GM18505 (cell line): ENCODE measurements around the gene CCL20.
"Not testable (repeated sequence)": the region's sequence is repeated elsewhere in the genome, so short reads cannot be mapped to it uniquely, and the experiment has no call there.

ENCODE experiments used
- ATAC-seq: cut with Tn5 transposase; IDR thresholded peaks from one replicate; pipeline ENCODE4 v1.9.1; 2021; ENCODE audit not compliant: unreplicated experiment
- POLR2A ChIP-seq: IDR thresholded peaks from 4 replicates; pipeline ENCODE4 v1.6.1; 2011; ENCODE audit warnings: borderline replicate concordance; ENCODE audit not compliant: insufficient read depth, insufficient read length; ENCODE audit errors: extremely low read depth

Gene CCL20

DNA sequence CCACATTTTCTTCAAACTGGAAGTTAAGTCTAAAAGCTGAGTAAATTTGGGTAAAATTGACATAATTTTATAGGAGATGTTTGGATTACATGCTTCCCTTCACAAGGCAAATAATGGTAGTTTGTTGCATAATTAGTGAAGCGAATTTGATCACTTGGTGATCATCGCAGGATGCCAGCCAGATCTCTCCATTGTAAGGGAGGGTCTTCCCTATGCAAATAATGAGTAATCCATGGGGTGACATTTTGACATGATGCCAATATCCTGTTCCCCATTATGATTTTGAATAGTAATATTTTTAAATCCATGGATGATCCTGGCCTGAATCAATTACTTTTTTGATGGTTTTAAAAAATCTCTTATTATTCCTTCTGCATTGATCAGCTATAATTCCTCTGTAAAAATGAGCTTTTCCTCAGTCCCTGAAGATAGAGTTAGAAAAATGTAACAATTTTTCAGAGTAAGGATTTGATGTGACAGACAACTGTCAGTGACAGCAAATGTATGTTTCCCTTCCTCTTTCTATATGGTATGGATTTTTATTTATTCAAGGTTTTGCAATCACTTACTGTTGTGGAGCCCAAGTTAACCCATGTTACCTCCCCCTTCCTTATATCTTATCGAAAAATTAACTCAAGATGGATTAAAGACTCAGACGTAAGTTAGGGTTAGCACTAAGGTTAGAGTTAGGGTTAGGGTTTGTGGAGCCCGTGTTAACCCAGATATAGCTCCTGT, 21.4 kb downstream of the CCL20 start:
- no peak for TF ChIP-seq POLR2A
- ATAC-seq = no peak

DNA sequence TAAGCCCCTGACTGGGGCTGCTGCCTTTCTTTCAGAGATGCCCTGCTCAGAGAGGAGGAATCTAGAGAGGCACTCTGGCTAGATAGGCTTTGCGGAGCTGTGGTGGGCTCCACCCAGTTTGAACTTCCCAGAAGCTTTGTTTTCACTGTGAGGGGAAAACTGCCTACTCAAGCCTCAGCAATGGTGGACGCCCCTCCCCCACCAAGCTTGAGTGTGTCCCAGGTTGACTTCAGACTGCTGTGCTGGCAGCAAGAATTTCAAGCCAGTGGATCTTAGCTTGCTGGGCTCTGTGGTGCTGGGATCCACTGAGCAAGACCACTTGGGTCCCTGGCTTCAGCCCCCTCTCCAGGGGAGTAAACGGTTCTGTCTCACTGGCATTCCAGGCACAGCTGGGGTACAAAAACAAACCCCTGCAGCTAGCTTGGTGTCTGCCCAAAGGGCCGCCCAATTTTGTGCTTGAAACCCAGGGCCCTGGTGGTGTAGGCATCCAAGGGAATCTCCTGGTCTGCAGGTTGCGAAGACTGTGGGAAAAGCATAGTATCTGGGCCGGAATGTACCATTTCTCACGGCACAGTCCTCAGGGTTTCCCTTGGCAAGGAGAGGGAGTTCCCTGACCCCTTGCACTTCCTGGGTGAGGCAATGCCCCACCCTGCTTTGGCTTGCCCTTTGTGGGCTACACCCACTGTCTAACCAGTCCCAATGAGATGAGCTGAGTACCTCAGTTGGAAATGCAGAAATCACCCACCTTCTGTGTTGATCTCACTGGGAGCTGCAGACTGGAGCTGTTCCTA, 25.9 kb downstream of the CCL20 start:
- not testable (repeated sequence) for ATAC-seq

DNA sequence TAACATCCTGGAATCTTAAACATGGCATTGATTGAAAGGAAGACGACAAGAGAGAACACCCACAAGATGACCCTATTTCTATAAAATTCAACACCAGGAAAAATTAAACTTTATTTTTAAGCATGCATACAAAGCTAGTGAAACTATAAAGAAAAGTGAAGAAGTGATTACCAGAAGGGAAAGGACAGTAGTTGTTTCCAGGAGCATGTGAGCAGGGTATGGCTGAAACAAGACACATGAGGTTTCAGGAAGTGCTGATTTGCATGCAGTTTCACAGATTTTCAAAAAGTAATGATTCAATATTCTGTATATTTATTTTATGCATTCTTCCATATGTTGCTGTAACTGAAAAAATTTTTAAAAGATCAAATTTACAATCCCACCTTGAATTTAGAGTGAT, 33.2 kb downstream of the CCL20 start:
- no peak for ATAC-seq

DNA sequence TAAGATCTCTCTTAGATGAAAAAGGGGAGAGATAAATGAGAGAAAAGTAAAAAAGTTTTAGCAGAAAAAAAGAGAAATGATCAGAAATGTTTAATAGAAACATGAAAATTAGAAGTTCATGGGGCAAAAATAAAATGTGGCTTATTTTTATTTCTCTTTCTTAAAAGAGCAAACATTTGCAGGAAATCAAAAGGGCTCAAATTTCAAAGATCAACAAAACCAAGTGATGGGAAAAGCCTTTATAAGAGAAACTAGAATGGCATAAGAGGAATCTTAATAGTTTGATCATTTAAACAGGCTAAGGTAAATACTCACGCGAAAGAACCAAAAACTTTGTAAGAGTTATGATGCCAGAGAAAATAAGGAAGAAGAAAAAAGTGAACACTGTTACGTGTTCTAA, 34.5 kb downstream of the CCL20 start:
- ATAC-seq = no peak
- no peak for TF ChIP-seq POLR2A

More for the DNA sequence above, 33.2 kb downstream of the CCL20 start:
- TF ChIP-seq POLR2A = no peak

DNA sequence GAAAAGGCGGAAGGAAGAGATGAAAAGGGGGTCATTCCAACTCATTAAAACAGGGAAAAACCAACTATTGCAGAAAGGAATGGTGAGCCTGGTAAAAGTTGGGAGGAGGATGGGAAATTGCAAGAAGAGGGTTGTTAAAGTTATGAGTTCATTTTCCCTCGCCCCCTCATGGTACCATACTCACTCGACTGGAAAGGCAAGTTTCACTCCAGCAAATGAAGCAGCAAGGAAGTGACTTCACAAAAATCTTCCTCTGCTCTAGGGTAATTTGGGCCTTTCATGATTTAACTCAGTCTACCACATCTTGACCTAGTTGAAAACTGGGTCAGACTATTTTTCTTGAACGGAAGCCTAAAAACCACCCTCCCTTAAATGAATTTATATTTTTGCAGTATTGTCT, 34.9 kb downstream of the CCL20 start:
- TF ChIP-seq POLR2A = no peak
- peak; percentile 75 for ATAC-seq

DNA sequence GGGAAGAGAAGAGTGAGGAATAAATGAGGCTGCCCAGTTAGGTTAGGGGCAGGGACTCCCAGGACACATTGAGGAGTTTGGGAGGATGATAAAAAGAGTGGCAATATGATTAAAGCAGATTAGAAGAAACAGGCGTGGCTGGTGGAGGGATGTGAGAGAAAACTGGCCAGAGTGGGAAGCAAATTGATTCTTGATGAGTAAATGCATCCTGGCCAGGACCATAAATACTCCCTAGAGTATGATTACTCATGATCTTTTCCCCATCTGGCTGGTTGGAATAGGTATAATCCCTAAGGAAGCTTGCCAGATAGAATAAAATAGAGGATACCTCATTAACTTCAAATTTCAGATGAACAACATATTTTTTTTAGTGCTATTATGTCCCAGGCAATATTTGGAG, 36.3 kb downstream of the CCL20 start:
- no peak for ATAC-seq
- no peak for TF ChIP-seq POLR2A

DNA sequence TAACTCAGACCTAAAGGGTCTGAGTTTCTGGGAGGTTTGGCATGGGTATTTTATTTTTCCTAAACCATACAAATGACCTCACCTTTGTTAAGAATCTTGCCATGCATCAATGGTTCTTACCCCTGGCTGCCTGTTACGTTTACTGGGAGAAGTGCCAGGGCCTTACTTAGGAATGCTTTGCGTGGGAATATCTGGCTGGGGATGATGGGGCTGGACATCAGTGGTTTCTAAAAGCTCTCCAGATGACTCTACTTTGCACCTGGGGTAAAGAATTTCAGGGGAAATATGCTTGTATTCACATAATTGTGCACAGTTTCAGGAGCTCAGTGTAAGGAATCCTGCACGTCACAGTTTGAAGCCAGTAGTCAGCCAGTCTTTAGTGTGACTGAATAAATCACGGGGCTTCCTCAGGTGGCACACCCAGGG, 39.6 kb downstream of the CCL20 start:
- TF ChIP-seq POLR2A = no peak
- ATAC-seq = no peak

DNA sequence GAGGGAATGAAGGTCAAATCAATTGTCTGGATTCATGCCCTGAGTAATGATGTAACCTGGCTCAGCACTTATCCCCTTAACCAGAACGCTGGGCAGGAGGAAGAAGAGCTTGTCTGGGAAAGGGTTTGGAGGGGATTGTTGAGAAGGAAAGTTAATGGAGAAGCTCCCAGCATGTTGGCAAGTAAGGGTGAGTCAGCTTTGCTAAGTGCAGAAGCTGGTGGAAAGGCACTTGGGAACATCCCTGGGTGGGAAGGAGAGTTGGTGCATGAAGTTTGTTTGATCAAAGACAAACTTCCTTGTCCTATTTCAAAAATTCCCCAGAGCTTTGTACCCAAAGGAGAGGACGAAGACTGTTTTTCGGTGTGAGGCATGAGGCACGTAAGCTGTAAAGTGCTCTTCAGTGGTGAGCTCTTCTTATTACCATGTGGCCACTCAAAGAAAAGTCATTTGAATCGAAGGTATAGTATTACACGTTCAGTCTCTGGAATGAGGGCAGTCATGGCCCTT, 40.2 kb downstream of the CCL20 start:
- no peak for ATAC-seq
- no peak for TF ChIP-seq POLR2A

DNA sequence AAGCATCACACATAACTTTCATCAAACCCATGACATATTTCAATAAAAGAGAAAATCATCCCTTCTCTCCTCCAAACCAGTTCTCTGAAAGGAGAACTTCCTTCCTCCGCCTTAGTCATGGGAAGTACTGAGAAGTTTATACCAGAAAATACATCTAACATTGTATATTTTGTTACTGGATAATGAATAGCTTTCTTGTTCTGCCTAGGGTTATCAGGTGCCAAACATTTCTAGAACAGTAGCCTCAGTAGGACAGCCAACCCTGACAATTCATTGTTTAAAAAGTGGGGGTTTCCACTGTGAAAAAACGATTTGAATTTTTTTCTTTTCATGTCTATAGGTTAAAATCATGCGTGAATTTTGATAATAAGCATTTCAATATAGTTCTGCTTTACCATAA, 41.8 kb downstream of the CCL20 start:
- TF ChIP-seq POLR2A = no peak
- ATAC-seq = no peak

DNA sequence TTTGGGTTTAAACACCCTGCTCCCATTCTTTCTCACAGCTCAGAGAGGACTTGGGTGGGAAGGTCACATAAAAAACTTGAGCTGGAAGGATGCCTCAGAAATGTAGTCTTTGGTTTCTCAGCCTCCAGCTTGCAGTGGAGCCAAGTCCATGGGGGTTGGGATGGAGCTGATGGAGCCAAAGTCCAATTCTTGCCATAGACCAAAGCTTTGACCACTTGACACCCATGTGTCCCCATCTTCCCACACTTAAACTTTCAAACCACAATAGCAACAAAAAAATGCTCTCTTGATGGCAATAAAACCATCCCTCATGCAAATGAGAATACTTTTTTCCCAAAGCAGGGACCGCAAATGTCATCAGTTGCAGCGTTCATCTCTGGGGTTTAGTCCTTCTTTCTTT, 43.1 kb downstream of the CCL20 start:
- TF ChIP-seq POLR2A = no peak
- ATAC-seq = no peak

DNA sequence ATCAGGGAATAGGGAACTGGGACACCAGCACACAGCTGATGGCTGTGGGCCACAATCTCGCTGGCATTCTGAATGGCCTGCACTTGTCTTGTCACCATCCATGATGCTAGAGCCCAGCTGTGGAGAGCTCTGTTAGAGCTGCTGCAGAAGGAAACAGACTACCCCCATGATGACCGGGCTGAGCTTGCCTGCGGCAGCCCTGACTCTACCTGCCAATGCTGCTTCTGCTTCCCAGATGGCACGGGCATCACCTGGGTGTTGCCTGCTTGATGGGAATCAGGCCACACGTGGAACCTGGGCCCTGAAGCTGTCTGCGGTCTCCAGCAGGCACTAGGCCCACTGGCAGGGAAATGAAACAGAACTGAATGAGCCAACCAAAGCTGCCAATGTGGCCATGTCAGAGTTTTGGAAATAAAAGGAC, 46.6 kb downstream of the CCL20 start:
- TF ChIP-seq POLR2A = no peak
- no peak for ATAC-seq

DNA sequence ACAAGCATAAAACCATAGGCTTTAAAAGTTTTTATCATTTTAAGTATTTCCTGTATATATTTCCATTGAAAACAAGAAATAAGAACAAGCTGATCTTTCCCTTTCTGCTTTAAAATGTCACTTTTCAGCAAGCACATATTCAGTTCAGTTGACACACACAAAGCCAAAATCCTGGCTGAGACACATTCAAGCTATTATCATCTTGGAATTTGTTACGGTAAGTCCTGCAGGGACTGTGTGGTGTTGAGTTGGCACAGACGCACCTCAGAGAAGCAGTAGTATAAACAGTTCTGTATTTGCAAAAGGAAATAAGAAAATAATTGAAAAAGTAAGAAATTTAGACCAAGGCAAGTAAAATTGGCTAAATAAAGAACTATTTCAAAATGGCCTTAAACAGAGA, 47.4 kb downstream of the CCL20 start:
- TF ChIP-seq POLR2A = no peak
- ATAC-seq = no peak

DNA sequence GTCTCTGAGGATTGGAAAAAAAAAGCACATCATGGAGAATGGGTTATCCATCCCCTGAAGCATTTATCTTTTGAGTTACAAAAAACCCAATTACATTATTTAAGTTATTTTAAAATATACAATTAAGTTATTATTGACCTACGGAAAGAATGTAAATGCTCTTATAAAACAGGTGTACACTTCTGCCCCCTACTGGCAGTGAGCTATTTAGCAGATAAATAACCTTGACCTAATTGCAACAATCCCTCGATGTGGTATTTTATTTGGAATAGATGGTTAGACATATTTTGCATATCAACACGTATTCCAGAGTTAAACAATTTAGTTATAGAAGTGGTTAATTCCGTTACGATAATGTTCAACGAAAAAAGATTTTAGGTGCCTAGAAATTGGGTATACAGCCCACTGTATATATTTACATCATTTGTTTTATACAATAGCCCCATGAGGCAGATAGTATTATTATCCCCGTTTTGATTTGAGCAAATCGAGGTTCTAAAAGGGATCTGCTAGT, 48.6 kb downstream of the CCL20 start:
- TF ChIP-seq POLR2A = no peak
- no peak for ATAC-seq

DNA sequence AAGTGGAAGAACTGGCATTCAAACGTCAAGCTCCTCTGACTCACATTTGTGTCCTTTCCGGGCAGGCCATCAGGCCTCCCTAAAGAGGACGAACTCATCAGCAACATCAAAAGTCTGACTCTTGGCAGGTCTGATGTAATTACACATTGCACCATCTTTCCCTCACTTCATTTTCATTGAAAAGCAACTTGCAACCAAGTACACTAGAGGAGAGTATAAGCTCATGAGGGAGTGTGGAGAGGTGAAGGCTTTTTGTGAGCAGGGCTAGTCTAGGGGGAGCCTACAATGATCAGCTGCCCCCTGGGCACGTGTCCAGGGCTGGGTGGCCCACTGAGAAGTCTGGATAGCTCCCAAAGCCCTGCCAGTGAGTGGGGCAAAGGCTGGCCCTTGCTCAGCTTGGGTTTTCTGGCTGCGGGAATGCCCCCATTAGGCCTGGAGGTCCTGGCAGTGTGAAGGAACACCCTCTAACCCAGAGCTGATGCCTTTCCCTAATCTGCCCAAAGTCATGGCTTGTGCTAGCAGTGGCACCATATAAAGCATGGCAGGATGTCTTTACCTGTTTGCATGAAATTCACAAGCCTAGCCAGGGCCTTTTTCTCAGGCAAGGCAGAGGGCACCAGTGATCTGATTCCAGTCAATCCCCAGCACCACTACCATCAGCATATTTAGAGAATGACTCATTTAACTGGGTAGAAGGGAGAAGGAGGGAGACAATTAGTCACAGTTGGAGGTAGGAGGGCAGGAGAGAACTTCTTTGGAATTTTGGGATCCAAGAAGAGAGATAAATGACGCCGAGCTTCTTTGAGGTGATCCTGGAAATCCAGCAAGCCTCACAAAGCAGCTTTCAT, 49.3 kb downstream of the CCL20 start:
- TF ChIP-seq POLR2A = no peak
- ATAC-seq = no peak
